NCI-H345 (cell line): ENCODE data around the gene VASH1.

Source experiments
- DNase-seq: peaks from one replicate; lab custom pipeline; 2025; lab: John Stamatoyannopoulos, UW

The VASH1 gene

GRCh38 chr14:76784881-76785280 lies 23.6 kb downstream of the VASH1 start:
- peak; percentile 66 for DNase-seq

- DNase-seq, result no peak
Measured at GRCh38 chr14:76786601-76787000, 25.3 kb downstream of the VASH1 start.

GRCh38 chr14:76792422-76792821 lies 31.2 kb downstream of the VASH1 start:
- no peak for DNase-seq

- DNase-seq, result no peak
Measured at GRCh38 chr14:76793324-76793723, 32.1 kb downstream of the VASH1 start.

- DNase-seq, result no peak
Measured at GRCh38 chr14:76793956-76794355, 32.7 kb downstream of the VASH1 start.

- no peak for DNase-seq
Measured at GRCh38 chr14:76806446-76806845, 45.2 kb downstream of the VASH1 start.

- no peak for DNase-seq
Measured at GRCh38 chr14:76808011-76808410, 46.7 kb downstream of the VASH1 start.

- DNase-seq, result no peak
Measured at GRCh38 chr14:76808990-76809389, 47.7 kb downstream of the VASH1 start.

- DNase-seq, result no peak
Measured at GRCh38 chr14:76810525-76810924, 49.3 kb downstream of the VASH1 start.

- DNase-seq, result no peak
Measured at GRCh38 chr14:76810953-76811400, 49.7 kb downstream of the VASH1 start.

GRCh38 chr14:76811561-76811960 lies 50.3 kb downstream of the VASH1 start:
- DNase-seq, result no peak

GRCh38 chr14:76812093-76812421 lies 50.8 kb downstream of the VASH1 start:
- no peak for DNase-seq

GRCh38 chr14:76812422-76813383 lies 51.4 kb downstream of the VASH1 start, which contains the start of gene ANGEL1:
Gene ANGEL1, minus strand, starts transcription at chr14:76812882. Its CDS starts 55 bp downstream, at chr14:76812827.
- DNase-seq, result peak; percentile 98

GRCh38 chr14:76814726-76815645 lies 53.7 kb downstream of the VASH1 start:
- no peak for DNase-seq

- DNase-seq, result no peak
Measured at GRCh38 chr14:76820700-76821099, 59.4 kb downstream of the VASH1 start.

- DNase-seq, result no peak
Measured at GRCh38 chr14:76826122-76826521, 64.9 kb downstream of the VASH1 start, which contains the start of gene LRRC74A. Gene LRRC74A, plus strand, starts transcription at chr14:76826408. Its CDS starts 290 bp downstream, at chr14:76826698.

GRCh38 chr14:76827696-76828296 lies 66.5 kb downstream of the VASH1 start:
- DNase-seq, result no peak

- DNase-seq, result no peak
Measured at GRCh38 chr14:76828339-76829012, 67.2 kb downstream of the VASH1 start.

- no peak for DNase-seq
Measured at GRCh38 chr14:76829013-76829365, 67.7 kb downstream of the VASH1 start.

GRCh38 chr14:76829650-76830421 lies 68.6 kb downstream of the VASH1 start:
- no peak for DNase-seq

GRCh38 chr14:76830556-76830955 lies 69.3 kb downstream of the VASH1 start:
- no peak for DNase-seq
